HG03354 (cell line): ENCODE measurements around the gene OR4A47.
"Not testable (repeated sequence)": the region's sequence is repeated elsewhere in the genome, so short reads cannot be mapped to it uniquely, and the experiment has no call there.

Experiments used
- ATAC-seq: cut with Tn5 transposase; IDR thresholded peaks from one replicate; pipeline ENCODE4 v1.9.1; 2021; ENCODE audit warnings: mild to moderate bottlenecking; ENCODE audit not compliant: unreplicated experiment, poor library complexity, severe bottlenecking

OR4A47 gene

GRCh38 chr11:48488493-48488892 lies at the start of gene OR4A47:
OR4A47 (plus strand) TSS chr11:48488793; CDS start chr11:48488793, 0 bp downstream.
- not testable (repeated sequence) for ATAC-seq

GRCh38 chr11:48455909-48456308 lies 32.7 kb upstream of the OR4A47 start:
- ATAC-seq = not testable (repeated sequence)

- ATAC-seq = not testable (repeated sequence)
Observed at GRCh38 chr11:48473966-48474365, 14.6 kb upstream of the OR4A47 start.

- not testable (repeated sequence) for ATAC-seq
Observed at GRCh38 chr11:48474703-48475102, 13.9 kb upstream of the OR4A47 start.

- not testable (repeated sequence) for ATAC-seq
Observed at GRCh38 chr11:48506169-48506568, 17.6 kb downstream of the OR4A47 start.

- no peak for ATAC-seq
Observed at GRCh38 chr11:48538991-48539390, 50.4 kb downstream of the OR4A47 start.
